ENCODE measurements around the gene NT5DC3.

DNA sequence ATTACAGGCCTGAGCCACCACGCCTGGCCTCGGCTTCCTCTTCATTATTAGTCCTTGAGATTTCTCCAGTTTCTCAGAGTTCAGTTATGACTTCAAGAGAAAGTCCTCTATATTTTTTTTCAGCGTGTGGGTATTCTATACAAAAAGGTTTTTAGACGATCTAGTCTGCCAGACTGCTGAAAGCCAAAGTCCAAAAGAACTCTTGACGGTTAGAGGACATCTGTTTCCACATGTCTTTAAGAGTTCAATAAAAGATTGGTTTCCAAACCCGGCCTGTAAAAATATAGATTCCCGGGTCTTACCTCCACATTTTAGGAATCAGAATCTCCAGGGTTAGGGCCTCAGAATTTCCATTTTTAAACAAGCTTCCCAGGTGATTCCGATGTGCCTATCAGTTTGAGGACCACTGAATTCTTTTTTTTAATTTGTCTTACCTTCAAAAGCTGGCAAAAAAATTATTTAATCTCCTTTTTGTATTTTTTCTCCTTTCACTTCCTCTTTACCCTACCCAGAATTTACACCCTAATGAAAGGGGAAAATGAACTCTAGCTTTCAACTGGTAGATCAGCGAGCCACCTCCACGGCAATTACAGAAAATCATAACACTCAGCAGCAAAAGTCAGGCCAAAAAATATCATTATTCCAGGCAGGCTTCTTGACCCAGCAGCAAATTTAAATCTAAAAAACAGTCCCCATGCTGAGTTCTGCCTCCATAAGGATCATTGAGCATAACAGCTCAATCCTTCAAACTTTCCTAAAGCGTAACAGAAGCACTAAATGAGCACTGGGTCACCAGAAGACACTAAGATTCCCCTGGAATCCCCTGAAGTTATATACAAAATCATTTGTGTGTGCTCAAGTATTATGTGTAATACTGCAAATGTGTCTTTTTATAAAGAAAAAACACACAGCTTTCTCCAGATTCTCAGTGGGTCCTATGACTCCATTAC, 8.7 kb downstream of the NT5DC3 start:
- TF ChIP-seq FOXP1 (IDR thresholded peaks at IDR 0.05) (no peak), FOXP1 (CRISPR knock-in tag; IDR thresholded peaks at IDR 0.05) (no peak), MATR3 (CRISPR knock-in tag; IDR thresholded peaks at IDR 0.05) (no peak), POLR2AphosphoS5 (IDR thresholded peaks at IDR 0.05; ENCODE audit: low read depth, low read length) (no peak), TEAD2 (CRISPR knock-in tag; IDR thresholded peaks at IDR 0.05) (no peak), FIP1L1 (IDR thresholded peaks at IDR 0.05; ENCODE audit: borderline replicate concordance, insufficient read depth, low read depth, low read length) (no peak), ATF7 (IDR thresholded peaks at IDR 0.05) (no peak), ATF7 (CRISPR knock-in tag; IDR thresholded peaks at IDR 0.05) (no peak), TCF12 (IDR thresholded peaks at IDR 0.05) (no peak), TCF12 (CRISPR knock-in tag; IDR thresholded peaks at IDR 0.05) (no peak)
- TF ChIP-seq, protein P1, sequence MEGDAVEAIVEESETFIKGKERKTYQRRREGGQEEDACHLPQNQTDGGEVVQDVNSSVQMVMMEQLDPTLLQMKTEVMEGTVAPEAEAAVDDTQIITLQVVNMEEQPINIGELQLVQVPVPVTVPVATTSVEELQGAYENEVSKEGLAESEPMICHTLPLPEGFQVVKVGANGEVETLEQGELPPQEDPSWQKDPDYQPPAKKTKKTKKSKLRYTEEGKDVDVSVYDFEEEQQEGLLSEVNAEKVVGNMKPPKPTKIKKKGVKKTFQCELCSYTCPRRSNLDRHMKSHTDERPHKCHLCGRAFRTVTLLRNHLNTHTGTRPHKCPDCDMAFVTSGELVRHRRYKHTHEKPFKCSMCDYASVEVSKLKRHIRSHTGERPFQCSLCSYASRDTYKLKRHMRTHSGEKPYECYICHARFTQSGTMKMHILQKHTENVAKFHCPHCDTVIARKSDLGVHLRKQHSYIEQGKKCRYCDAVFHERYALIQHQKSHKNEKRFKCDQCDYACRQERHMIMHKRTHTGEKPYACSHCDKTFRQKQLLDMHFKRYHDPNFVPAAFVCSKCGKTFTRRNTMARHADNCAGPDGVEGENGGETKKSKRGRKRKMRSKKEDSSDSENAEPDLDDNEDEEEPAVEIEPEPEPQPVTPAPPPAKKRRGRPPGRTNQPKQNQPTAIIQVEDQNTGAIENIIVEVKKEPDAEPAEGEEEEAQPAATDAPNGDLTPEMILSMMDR (CRISPR knock-in tag; IDR thresholded peaks at IDR 0.05): no peak
- TF ChIP-seq, protein P2, sequence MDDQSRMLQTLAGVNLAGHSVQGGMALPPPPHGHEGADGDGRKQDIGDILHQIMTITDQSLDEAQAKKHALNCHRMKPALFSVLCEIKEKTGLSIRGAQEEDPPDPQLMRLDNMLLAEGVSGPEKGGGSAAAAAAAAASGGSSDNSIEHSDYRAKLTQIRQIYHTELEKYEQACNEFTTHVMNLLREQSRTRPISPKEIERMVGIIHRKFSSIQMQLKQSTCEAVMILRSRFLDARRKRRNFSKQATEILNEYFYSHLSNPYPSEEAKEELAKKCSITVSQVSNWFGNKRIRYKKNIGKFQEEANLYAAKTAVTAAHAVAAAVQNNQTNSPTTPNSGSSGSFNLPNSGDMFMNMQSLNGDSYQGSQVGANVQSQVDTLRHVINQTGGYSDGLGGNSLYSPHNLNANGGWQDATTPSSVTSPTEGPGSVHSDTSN (CRISPR knock-in tag; IDR thresholded peaks at IDR 0.05; ENCODE audit: borderline replicate concordance): no peak
- TF ChIP-seq, protein P3, sequence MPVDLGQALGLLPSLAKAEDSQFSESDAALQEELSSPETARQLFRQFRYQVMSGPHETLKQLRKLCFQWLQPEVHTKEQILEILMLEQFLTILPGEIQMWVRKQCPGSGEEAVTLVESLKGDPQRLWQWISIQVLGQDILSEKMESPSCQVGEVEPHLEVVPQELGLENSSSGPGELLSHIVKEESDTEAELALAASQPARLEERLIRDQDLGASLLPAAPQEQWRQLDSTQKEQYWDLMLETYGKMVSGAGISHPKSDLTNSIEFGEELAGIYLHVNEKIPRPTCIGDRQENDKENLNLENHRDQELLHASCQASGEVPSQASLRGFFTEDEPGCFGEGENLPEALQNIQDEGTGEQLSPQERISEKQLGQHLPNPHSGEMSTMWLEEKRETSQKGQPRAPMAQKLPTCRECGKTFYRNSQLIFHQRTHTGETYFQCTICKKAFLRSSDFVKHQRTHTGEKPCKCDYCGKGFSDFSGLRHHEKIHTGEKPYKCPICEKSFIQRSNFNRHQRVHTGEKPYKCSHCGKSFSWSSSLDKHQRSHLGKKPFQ (CRISPR knock-in tag; IDR thresholded peaks at IDR 0.05; ENCODE audit: insufficient replicate concordance): no peak
- TF ChIP-seq, protein P4, sequence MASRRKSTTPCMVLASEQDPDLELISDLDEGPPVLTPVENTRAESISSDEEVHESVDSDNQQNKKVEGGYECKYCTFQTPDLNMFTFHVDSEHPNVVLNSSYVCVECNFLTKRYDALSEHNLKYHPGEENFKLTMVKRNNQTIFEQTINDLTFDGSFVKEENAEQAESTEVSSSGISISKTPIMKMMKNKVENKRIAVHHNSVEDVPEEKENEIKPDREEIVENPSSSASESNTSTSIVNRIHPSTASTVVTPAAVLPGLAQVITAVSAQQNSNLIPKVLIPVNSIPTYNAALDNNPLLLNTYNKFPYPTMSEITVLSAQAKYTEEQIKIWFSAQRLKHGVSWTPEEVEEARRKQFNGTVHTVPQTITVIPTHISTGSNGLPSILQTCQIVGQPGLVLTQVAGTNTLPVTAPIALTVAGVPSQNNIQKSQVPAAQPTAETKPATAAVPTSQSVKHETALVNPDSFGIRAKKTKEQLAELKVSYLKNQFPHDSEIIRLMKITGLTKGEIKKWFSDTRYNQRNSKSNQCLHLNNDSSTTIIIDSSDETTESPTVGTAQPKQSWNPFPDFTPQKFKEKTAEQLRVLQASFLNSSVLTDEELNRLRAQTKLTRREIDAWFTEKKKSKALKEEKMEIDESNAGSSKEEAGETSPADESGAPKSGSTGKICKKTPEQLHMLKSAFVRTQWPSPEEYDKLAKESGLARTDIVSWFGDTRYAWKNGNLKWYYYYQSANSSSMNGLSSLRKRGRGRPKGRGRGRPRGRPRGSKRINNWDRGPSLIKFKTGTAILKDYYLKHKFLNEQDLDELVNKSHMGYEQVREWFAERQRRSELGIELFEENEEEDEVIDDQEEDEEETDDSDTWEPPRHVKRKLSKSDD (CRISPR knock-in tag; IDR thresholded peaks at IDR 0.05; ENCODE audit: low read depth): no peak

Data from HepG2 (cell line).